Cardiac muscle cell (in vitro differentiated cells and primary cell): ENCODE measurements around the gene SOCS1. TPM values are rescaled to one million over a fixed set of nuclear protein-coding genes. Genes with fewer than 3 reads are reported as not detected.

Experiments used
- DNase-seq, 2 donors: peaks; one replicate each; pipeline versions ENCODE4 v3.0.0 to v3.0.0-alpha.2; 2010 to 2017; ENCODE audit warnings: low read depth in 1 of 2, low spot score in 1 of 2
- H3K27ac ChIP-seq: fragments of 200-600 bp; sonication (generic); 2 replicates; pipeline ENCODE4 v1.5.1; 2016
- H3K27me3 ChIP-seq: fragments of 200-600 bp; sonication (generic); 2 replicates; pipeline ENCODE4 v1.6.0; 2016; ENCODE audit warnings: control low read depth
- H3K36me3 ChIP-seq: fragments of 200-600 bp; sonication (generic); 2 replicates; pipeline ENCODE4 v1.5.1; 2016; ENCODE audit warnings: control low read depth
- H3K4me1 ChIP-seq: fragments of 200-600 bp; sonication (generic); 2 replicates; pipeline ENCODE4 v1.8.1; 2017; ENCODE audit warnings: low read depth, mild to moderate bottlenecking, mixed run types
- H3K4me3 ChIP-seq: fragments of 200-600 bp; sonication (generic); 2 replicates; pipeline ENCODE4 v1.5.1; 2016; ENCODE audit warnings: mild to moderate bottlenecking
- H3K9me3 ChIP-seq: fragments of 200-600 bp; sonication (generic); 2 replicates; pipeline ENCODE4 v1.5.1; 2017; ENCODE audit warnings: low read depth, mild to moderate bottlenecking, control low read depth
- CTCF ChIP-seq: IDR thresholded peaks from 2 replicates; pipeline ENCODE4 v1.5.1; 2012; ENCODE audit warnings: low read depth, mild to moderate bottlenecking, low read length
- polyA plus RNA-seq: library from polyadenylated mRNA; unstranded; fragments of >200 nt; fragmentation: Nextera tagmentation; extraction: Ambion mirVana; gene quantifications from 2 replicates; pipeline ENCODE4 v1.2.1, GENCODE V29; 2016
- total RNA-seq: library from RNA; depleted of rRNA; stranded (reverse); fragments of >200 nt; gene quantifications from 2 replicates; pipeline ENCODE4 v1.2.3, GENCODE V29; 2016

The SOCS1 gene
- total and polyA plus RNA-seq, 2 experiments from 2014 or later = 3.6 to 11.0 TPM

- H3K4me1 ChIP-seq = no peaks in the 10 kb centered on the region
- DNase-seq = no peak
- no peaks in the 10 kb centered on the region for H3K36me3 ChIP-seq
- no peaks in the 10 kb centered on the region for H3K27me3 ChIP-seq
- no peak overlapping the region for H3K27ac ChIP-seq
- no peak overlapping the region for H3K4me3 ChIP-seq
- no peaks in the 10 kb centered on the region for H3K9me3 ChIP-seq
- no peak for TF ChIP-seq CTCF
Measured at GRCh38 chr16:11265124-11265523, 9.1 kb upstream of the SOCS1 start.

- H3K4me3 ChIP-seq = no peak overlapping the region
- no peaks in the 10 kb centered on the region for H3K27me3 ChIP-seq
- TF ChIP-seq CTCF = no peak
- DNase-seq = no peak
- H3K9me3 ChIP-seq = no peaks in the 10 kb centered on the region
- H3K27ac ChIP-seq = no peak overlapping the region
- no peaks in the 10 kb centered on the region for H3K4me1 ChIP-seq
- no peaks in the 10 kb centered on the region for H3K36me3 ChIP-seq
Measured at GRCh38 chr16:11264155-11264832, 8.3 kb upstream of the SOCS1 start.

GRCh38 chr16:11263737-11264136, 7.7 kb upstream of the SOCS1 start:
- H3K27me3 ChIP-seq = no peaks in the 10 kb centered on the region

GRCh38 chr16:11262915-11263314, 6.9 kb upstream of the SOCS1 start:
- no peak overlapping the region for H3K27ac ChIP-seq
- no peak for DNase-seq
- H3K4me3 ChIP-seq = no peak overlapping the region
- H3K27me3 ChIP-seq = no peaks in the 10 kb centered on the region
- TF ChIP-seq CTCF = no peak
- H3K9me3 ChIP-seq = no peaks in the 10 kb centered on the region
- H3K4me1 ChIP-seq = no peaks in the 10 kb centered on the region
- H3K36me3 ChIP-seq = no peaks in the 10 kb centered on the region

More at GRCh38 chr16:11263737-11264136, 7.7 kb upstream of the SOCS1 start:
- no peaks in the 10 kb centered on the region for H3K36me3 ChIP-seq
- H3K4me3 ChIP-seq = no peak overlapping the region
- no peaks in the 10 kb centered on the region for H3K9me3 ChIP-seq
- no peak for TF ChIP-seq CTCF
- H3K4me1 ChIP-seq = no peaks in the 10 kb centered on the region
- no peak overlapping the region for H3K27ac ChIP-seq
- DNase-seq = no peak

GRCh38 chr16:11260596-11260966, 4.6 kb upstream of the SOCS1 start:
- no peak for DNase-seq
- no peak for TF ChIP-seq CTCF

More at GRCh38 chr16:11260596-11260966, 4.6 kb upstream of the SOCS1 start:
- H3K27me3 ChIP-seq = no peaks in the 10 kb centered on the region
- no peaks in the 10 kb centered on the region for H3K4me1 ChIP-seq
- no peaks in the 10 kb centered on the region for H3K9me3 ChIP-seq
- H3K4me3 ChIP-seq = no peak overlapping the region
- no peak overlapping the region for H3K27ac ChIP-seq
- no peaks in the 10 kb centered on the region for H3K36me3 ChIP-seq
